HuH-7 (cell line): ENCODE data around the gene PBXIP1.
"Not testable (repeated sequence)": the region's sequence is repeated elsewhere in the genome, so short reads cannot be mapped to it uniquely, and the experiment has no call there.

Source experiments
- DNase-seq: peaks from one replicate; pipeline ENCODE4 v3.0.0; 2011; ENCODE audit warnings: low spot score

PBXIP1 gene

DNA sequence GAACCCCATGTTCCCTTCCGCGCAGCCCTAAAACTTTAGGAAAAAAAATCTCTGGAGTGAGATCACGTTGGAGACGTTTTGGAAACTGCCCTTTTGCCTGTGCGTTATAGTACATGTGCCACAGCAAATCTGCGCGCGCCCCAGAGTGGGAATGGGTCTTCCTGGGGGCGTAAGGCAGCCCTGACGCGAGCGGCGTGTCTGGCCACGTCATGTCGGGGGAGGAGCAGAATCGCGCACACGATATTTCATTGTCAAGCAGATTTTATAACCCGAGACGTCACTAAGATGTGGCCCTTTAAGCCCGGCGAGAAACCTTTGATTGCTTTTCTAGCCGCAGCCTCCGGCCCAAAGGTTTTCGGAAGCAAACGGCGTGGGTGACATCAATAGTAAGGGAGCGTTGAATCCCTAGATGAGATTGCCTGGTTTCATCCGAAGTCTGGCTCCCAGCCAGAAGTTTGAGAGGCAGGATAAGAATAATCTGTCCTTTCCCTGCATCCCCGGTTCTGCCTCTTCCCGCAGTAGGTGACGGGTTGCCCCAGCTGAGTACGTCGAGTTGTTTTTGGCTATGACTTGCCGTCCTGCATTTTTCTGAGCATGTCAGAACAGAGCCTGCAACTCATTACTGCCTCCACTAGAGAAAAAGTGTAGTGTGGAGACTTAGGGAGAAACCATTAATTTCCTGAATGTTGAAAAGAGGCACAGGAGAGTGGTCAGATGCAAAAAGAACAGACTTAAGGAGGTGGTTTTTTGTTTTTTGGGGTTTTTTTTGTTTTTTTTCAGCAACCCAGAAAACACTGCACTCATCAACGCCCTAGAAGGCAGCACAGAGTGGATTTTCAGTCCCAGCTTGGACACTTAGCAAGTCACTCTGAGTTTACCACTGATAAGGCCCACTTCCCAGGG lies 18.6 kb downstream of the PBXIP1 start:
- DNase-seq, result peak; percentile 89

DNA sequence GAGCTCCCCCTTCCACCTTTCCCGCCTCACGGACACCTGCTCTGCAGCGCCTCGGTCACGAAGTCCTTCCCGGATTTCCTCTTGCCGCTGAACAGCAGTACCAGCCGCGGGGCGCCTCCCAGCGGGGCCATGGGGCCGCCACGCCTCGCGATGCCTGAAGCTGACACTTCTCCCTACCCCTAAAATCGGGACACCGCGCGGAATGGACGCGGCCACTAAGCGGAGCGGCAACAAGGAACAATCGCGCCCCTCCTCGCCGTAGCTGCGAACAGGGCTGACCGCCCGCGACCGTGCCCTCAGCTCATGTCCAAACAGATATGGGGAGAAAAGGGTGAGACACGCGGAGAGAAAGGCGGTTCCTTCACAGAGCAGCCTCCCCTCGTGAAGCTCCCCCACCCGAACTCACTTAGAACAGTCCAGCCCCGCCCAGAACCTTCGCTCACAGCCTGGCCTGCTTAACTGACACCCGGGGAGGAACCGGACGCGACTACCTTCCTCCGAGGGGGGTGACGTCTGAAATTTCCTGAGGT lies 19.3 kb downstream of the PBXIP1 start, which contains the start of gene PMVK:
PMVK (minus strand) TSS at position 165 of the 530 bp plus-strand sequence; CDS start at position 131, 34 bp downstream.
- DNase-seq, result peak; percentile 97

DNA sequence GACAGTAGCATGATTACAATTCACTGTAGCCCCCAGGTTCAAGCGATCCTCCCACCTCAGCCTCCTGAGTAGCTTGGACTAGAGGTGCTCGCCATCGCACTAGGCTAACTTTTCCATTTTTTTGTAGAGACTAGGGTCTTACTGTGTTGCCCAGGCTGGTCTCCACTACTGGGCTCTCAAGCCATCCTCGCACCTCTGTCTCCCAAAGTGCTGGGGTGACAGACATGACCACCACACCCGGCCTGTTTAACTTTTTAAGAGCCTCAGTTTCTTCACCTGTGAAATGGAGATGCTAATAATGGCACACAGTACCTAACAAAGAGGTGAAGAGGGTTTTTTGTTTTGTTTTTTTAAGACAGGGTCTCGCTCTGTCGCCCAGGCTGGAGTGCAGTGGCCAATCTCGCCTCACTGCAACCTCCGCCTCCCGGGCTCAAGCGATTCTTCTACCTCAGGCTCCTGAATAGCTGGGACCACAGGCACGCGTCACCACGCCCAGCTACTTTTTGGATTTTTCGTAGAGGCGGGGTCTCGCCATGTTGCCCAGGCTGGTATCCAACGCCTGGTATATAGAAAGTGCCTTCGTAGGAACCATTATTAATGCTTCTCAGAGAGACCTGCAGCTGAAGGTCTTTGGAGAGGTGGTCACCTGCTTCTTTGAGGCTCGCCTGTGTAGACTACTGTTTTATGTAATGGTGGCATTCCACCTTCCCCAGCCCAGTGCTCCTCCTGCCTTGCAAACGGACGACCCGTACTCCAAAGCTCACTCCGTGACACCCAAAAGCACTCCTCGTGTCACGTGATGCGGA lies 19.9 kb downstream of the PBXIP1 start:
- DNase-seq, result no peak

DNA sequence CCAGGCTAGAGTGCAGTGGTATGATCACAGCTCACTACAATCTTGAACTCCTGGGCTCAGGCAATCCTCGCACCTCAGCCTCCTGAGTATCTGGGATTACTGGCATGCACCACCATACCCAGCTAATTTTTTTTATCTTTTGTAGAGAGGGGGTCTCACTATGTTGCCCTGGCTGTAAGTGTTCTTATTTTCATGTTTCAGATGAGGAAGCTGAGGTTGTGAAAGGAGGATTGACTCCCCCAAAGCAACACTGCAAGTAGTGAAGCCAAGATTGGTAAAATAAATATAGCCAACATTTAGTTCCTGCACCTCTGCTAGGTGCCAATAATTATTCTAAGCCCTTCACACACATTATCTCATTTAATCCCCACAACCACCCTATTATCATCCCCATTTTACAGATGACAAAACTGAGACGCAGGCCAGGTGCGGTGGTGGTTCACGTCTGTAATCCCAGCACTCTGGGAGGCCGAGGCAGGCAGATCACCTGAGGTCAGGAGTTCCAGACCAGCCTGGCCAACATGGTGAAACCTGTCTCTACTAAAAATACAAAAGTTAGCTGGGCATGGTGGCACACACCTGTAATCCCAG lies 21.4 kb downstream of the PBXIP1 start:
- DNase-seq, result no peak

DNA sequence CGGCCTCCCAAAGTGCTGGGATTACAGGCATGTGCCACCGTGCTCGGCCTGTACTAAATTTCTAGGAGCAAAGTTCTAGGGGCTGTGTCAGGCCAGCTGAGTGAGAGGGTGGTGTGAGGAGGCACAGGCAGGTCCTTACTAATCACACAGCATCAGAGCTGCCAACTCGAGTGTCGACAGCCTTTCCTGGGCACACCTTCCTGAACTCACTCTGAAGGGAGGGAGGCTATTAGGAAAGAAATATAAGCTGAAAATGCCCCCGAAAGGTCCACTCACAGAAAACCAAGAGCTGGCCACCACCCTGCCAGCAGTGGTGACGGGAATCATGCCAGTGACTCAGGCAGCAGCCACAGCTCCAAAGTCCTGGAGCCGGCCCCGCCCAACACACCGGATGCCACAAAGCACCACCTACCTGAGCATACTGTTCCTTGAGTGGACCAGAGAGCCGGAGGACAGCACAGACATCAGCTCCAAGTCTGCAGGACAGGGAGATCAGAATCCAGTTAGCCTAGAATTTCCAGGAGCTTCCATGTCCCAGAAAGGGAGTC lies 23.9 kb downstream of the PBXIP1 start:
- DNase-seq, result peak; percentile 57

DNA sequence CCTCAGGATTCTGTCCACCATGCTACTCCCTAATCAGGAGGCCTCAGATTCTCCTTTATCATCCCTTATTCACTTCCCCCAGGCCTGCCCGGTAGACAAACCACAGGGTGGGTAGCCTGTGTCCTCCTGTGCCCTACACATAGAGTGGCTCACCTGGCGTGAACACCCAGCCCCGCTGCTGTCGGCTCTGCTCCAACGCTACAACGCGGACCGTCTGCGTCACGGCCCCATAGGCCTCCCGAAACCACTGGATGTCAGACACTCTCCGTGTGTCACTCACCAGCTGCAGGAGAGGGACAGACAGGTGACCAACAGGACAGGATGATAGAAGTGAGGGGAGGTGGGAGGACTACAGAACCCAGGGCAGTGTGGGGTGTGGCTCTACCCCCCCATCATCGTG lies 29.7 kb downstream of the PBXIP1 start:
- no peak for DNase-seq

DNA sequence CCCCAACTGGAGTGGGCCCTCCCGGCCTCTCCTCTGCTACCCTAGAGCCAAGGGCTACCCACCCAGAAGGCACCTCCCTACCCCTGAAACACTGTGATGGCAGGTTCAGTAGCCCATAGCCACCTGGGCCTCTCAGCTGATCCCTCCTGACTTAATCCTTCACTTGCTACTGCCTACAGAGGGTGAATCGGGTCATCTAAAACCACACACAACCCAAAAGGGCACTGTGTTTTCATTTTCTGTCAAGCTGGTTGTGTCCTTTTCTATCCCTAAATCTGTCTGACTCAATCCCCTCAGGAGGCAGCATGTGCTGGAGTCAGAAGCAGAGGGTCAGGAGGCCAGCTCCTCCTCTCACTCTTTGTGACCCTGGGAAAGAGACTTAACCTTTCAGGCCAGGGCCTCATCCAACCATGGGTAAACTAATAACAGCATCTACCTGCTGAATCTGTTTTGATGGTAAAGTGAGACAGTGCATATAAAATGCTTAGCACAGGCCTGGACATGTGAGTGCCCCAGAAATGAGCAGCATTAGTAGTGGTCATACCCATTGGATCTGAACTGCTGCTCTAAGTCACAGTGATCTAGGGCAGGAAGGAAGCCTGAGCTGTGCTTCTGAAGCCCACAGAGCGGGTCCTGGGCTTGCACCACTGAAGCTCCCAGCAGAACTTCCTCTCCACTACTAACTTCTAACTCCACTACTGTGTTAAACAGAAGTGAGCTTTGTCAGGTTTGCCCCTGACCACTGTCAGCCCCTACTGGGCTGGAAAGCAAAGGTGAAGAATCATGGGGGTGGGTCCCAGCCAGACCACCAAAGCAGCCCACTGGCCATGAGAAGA lies 30.3 kb downstream of the PBXIP1 start:
- DNase-seq, result no peak

DNA sequence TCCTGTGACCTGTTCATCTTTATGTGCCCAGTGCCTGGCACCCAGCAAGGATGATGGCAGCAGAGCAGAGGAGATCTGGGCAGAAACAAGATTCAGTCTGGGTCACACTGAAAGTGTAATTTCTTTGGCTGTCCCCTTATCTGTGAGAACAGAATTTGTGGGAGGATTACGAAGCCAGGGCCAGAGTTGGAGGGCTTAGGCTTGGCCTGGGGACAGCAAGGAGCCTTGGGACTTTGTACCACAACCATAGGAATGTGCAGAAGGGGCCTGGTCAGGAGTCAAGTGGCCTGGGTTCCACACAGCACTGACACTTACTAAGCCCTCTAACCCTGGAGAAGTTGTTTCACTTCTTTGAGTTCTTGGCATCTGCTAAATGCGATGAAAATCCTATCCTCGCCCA lies 32.2 kb downstream of the PBXIP1 start:
- no peak for DNase-seq

DNA sequence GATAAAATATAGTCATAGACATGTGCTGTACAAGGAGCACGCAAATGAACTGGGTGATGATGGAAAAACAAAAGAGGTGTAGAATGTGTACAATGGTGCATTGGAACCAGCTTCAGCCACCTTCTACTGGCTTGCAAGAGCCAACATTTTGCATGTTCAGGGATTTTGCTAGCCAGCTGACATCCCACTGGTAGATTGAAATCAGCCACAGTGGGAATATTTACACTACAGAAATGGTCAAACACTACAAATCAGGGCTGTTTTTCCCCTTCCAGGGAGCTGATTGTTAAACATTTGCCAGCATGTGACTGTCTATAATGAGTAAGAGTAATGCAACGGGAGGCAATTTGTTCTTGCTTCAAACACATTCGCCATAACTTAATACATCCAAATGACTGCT lies 42.6 kb downstream of the PBXIP1 start:
- no peak for DNase-seq

DNA sequence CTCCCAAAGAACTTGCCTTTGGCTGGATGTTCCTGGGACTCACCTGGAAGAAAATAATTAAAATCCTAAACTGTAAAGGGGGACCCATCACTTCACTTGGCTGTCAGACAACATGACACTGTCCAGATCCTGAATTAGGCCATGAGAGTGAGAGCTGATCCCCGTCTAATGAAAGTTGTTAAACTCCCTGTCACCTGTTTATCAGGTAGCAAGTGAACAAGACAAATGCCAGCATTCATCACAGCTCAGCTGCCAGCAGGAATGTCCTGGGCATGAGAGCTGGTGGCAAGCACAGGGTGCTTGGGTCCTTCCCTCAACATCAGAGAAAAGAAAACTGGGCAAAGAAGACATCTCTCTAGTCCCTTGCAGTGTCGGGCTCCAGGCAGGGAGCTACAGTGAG lies 43.1 kb downstream of the PBXIP1 start:
- no peak for DNase-seq

DNA sequence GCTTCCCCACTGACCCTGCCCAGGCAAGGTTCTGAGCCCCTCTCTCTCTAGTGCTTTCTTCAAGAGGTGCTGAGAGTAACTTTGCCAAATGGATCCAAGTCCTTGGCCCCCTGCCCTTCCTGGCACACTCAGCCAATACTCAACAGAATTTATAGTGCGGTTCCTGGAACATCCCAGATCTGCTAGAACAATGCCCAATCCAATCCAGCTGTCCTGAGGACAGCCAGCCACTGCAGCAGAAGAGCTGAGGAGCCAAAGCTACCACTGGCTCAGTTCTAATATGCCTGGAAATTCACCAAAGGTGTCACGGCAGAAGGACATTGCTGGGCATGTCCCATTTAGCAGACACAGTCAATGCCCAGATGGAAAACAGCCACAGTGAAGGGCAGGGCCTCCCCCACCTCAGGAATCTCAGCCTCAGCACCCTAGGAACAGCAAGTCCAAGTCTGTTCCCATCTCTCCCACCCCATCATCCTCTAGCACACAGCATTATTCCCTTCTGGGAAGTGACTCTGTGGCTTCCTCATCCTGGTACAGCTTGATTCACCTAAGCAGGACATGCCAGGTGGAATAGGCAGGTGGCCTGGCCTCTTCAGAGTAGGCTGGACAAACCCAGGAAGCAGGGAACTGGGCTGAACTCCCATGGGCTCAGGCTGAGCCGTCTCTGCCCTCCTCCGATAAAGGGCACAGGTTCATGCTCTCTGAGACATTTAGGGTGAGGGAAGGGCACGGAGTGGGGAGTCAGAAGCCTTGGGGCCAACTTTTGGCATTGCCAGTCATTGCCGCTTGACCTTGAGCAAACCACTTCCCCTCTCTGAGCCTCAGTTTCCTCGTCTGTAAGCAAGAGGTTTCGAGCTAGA lies 44.0 kb downstream of the PBXIP1 start:
- no peak for DNase-seq

DNA sequence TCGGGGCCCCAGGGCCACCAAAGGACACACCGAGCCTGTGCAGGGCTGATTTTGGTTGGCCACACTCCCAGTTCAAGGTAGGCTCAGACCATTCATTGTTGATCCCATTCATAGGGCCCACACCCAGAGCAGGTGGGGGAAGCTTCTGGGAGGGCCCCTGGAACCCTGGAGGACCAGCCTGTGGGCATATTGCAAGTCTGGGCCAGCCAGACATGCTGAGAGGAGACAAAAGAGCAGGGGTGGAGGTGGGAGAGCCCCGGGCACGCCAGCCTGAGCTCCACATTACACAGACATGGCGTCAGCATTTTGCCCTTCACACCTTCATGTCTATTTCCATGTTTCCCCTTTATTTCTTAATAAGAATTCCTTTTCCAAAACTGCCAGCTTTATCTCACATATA lies 45.0 kb downstream of the PBXIP1 start:
- no peak for DNase-seq

DNA sequence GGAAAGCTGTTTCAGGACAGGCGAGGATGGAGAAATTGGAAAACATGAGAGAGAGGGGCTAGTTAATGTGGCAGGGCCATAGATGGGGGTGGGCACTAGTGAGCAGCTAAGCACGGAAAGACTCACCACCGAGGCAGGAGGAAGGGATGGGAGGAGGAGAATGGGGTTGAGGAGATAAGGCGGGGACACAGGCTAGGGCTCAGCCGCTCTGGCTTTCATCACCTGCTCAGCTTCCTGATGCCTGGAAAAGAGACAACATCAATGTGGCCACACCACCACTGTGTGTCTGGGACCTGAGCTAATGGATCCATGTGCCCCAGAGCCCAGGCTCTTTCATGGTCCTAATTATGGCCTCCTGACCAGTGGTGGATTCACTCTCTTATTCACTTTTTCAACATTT lies 47.0 kb downstream of the PBXIP1 start:
- DNase-seq, result no peak

DNA sequence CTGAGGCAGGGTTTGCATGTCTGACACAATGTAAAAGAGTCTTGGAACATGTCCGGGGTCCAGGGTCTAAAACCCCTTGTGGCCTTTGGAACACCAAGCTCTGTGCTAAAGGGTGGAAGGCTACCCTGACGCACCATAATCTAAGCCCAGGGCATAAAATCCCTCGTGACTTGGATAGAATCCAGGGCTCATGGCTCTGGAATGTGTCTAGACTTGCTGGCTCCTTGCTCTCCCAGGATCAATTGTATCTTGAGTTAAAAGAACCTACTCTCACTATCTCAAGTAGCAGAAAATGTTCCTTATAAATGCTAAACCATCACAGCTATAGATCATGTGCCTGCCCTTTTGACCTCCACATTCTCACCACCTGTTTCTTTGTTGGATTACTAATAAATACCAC lies 47.8 kb downstream of the PBXIP1 start:
- not testable (repeated sequence) for DNase-seq

DNA sequence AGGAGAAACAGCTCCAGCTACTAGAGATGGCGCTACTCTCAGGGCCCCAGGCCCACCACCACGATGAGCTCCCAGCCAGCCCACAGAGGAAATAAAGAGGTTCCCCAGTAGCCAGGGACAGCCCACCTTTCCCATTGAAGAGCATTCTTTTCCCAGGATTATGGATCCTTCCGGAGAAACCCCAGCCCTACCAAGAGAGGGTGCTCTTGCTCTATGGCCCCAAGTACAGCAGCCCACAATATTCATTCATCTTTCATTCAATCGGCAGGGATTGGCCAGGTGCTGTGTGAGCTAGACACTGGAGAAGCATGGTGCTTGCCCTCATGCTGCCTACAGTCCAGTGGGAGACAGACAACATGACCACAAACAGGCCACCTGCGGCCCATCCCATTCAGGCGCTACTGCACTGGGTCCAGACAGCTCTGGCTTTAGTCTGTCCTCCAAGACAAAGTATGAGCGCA lies 49.2 kb downstream of the PBXIP1 start:
- DNase-seq, result peak; percentile 44

DNA sequence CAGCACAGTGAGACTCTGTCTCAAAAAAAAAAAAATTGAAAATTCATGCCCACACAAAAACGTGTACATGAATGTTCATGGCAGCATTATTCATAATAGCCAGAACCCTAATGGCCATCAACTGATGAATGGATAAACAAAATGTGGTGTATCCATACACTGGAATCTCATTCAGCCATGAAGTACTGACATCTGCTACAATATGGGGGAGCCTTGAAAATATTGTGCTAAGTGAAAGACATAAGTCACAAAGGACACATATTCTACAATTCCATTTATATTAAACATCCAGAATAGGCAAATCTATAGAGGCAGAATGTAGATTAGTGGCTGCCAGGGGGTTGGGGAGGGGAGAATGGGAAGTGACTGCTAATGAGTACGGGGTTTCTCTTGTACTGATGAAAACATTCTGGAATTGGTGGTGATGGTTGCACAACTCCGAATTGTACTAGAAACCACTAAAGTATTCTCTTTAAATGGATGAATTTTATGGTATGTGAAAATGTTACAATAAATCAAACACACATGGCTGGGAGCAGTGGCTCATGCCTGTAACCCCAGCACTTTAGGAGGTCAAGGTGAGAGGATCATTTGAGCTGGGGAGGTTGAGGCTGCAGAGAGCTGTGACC lies 52.8 kb downstream of the PBXIP1 start:
- no peak for DNase-seq

DNA sequence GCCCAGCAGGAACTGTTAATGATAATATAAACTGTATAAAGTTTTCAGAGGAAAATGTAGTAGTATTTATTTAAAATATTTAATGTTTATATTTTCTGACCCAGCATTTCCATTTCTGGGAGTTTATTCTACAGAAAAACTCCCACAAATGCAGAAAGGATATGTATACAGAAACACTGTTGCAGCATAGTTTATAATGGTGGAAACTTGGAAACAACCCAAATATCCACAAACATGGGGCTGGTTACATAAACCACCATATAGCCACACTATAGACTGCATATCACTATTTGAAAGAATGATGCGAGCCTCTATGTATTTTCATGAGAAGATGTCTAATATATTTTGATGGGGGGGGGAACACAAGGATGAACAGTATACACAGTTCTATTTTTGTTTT lies 54.3 kb downstream of the PBXIP1 start:
- DNase-seq, result no peak

DNA sequence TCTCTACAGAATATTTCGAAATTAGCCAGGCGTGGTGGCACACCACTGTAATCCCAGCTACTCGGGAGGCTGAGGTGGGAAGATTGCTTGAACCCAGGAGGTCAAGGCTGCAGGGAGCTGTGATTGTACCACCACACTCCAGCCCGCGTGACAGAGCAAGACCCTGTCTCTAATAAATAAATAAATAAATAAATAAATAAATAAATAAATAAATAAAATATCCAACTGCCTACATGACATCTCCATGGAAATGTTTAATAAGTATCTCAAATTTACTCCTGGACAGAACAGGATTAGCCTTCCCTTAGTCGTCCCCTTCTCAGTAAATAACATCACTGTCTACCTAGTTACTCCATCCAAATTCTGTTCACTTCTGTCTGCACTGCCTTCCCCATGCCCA lies 56.9 kb downstream of the PBXIP1 start:
- DNase-seq, result no peak

DNA sequence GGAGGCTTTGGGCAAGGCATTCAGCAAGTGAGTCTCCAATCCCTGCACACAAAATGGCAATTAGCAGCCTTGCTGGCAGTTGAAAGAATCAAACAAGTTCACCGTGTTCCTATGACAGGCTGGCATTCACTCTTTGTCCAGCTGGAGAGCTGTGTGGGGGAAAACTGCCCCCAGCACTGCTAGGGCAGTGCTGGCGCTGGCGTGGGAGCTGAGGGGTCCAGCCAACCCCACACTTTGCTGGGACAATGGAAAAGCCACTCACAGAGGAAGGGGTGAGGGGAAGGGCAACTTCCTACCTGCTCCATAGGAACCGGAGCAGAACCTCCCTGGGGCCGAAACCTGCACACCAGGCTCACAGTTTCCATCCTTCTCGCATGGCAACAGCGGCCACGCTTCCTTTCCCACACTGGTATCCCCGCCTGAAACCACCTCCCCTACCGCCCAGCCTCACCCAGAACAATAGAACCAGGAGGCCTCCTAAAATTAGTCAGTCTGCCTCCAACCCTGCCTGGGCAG lies 59.1 kb downstream of the PBXIP1 start:
- DNase-seq, result no peak
